UCSD-AML1 (cell line): ENCODE data around the gene CAV1.

ENCODE experiments used
- DNase-seq: peaks from one replicate; lab custom pipeline; 2025; ENCODE audit not compliant: unreplicated experiment; lab: John Stamatoyannopoulos, UW

The CAV1 gene

DNA sequence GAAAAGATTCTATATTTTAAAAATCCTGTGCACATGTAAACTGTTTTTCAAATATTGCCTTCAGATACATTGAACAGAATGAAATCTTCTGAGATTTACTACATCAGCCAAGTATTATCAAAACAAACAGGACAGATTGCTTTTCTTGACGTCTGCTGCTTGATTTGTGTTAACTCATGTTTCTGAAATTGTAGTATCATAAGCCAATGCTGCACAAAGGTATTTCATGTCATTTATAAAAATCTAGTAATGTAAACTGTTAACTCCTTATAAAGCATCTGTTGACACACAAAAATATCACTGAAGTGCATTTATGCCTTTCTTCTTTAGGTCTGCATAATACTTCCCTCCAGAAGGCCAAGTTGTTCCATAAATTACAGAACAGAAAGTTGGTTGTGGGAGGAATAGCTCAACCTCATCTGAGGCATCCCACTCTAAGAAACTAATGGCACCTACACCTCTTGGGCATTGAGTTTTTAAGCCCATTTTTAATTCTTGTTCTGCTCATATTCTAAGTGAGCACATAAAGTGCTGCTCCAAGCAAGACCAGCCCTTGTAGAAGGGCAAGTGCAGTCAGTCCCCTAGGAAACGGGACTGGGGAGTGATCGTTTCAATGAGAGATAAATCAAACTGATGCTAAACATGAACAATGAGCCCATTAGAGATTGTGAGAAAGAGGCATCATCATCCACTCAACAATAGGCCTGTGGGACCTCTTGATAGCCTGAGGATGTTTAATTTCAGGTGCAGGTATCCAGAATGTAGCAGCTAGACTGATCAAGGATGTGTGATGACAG lies 28.5 kb downstream of the CAV1 start:
- no peak for DNase-seq

DNA sequence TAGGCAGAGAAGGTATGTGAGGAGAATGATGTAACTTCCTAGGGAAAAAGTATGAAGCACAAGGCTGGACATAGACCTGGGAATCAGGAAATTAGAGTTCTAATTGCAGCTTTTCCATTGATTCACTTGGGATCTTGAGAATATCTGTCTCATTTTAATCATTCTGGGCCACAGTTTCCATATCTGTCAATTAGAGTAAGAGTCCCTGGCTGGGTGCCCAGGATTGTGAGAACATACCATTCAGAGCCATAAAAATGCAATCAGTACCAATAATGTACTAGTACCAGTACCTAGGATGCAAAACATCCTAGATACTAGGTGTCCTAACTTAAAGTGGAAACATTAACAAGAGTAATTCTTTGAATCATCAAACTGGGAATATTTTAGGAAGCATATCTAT lies 29.6 kb downstream of the CAV1 start:
- no peak for DNase-seq

DNA sequence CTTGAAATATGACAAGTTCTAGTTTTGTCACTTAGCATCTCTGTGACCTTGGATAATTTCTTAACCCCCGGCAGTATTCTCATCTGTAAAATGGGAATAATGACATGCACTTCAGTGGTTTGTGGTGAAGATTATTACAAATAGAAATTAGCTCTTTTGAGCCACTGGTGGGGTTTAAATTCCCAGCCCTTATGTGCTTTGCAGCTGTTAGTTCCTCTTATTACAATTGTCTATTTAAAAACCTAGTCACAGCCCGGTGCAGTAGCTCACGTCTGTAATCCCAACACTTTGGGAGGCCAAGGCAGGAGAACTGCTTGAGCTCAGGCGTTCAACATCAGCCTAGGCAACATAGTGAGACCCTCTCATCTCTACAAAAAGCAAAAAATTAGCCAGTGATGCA lies 30.1 kb downstream of the CAV1 start:
- DNase-seq = no peak

DNA sequence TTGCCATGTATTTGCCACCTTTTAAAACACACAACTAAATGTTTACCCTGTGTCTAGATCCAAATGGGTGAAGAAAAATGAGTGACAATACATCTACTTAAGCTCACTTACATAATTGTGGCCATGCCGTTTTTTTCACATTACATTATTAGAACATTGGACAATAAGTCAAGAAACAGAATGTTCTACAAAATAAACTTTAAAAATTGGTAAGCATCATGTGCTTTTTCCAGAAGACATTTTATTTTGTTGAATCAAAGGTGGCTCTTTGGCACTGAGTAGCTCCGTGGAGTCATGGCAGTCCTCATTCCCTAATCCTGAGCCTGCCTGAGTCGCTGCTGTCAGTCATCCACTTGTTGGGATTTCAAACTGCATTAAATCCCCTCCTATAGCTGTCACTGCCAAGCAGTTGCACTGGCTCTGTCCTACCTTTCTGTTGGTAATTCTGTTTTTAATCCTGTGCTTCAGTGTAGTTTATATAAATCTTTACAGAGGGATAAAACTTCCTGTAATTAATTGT lies 32.3 kb downstream of the CAV1 start:
- DNase-seq = no peak

DNA sequence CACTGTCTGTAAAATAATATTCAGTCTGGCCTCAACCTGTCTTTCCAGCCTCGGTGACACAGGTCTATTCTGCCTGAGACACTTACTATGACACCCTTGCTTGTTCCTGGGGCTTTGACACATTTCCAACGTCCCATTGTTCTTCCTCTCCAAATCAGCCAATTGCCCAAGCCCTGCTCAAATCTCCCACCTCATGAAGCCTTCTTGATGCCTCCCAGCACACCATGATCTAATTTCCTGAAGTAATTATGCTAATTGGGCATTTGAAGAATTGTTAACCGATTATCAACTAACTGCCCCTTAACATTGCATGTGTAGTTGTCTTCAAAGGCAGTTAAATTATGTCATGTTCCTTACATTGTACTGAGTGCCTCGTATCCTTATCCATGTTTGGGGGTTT lies 33.1 kb downstream of the CAV1 start:
- DNase-seq = no peak

DNA sequence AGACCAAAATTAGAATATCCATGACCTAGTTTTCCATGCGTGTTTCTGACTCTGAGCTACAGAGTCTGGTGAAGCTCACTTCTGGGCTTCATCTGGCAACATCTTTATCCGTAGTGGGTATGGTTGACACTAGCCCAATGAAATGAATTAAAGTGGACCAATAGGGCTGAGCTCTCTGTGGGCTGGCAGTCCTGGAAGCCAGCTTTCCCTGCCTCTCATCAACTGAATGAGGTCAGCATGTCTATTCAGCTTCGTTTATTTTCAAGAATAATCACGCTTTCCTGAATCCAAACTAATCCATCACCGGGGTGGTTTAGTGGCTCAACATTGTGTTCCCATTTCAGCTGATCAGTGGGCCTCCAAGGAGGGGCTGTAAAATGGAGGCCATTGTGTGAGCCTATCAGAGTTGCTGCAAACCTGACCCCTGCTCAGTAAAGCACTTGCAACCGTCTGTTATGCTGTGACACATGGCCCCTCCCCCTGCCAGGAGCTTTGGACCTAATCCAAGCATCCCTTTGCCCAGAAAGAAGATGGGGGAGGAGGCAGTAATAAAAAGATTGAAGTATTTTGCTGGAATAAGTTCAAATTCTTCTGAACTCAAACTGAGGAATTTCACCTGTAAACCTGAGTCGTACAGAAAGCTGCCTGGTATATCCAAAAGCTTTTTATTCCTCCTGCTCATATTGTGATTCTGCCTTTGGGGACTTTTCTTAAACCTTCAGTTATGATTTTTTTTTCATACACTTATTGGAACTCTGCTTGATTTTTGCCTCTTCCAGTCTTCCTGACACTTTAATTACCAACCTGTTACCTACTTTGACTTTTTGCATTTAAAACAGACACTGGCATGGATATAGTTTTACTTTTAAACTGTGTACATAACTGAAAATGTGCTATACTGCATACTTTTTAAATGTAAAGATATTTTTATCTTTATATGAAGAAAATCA lies 35.5 kb downstream of the CAV1 start:
- DNase-seq = no peak

DNA sequence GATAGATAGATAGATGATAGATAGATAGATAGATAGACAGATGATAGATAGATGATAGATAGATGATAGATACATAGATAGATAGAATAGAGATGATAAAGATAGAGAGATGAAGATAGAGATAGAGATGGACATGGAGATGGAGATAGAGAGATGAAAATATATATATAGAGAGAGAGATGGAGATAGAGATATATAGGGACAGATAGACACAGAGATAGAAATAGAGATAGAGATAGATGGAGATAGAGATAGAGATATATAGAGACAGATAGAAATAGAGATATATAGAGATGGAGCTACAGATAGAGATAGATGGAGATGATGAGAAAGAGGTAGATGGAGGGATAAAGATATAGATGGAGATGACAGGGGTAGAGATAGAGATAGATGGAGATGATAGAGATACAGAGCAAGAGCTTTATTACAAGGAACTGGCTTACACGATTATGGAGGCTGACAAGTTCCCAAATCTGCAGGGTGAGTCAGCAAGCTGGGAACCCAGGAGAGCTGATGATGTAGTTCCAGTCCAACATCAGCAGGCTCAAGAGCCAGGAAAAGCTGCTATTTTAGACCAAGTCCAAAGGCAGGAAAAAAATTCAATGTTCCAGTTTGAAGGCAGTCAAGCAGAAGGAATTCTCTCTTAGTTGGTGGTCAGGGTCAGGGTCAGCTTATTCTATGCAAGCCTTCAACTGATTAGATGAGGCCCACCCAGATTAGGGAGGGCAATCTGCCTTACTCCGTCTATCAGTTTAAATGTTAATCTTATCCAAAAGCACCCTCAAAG lies 37.1 kb downstream of the CAV1 start:
- DNase-seq = no peak

DNA sequence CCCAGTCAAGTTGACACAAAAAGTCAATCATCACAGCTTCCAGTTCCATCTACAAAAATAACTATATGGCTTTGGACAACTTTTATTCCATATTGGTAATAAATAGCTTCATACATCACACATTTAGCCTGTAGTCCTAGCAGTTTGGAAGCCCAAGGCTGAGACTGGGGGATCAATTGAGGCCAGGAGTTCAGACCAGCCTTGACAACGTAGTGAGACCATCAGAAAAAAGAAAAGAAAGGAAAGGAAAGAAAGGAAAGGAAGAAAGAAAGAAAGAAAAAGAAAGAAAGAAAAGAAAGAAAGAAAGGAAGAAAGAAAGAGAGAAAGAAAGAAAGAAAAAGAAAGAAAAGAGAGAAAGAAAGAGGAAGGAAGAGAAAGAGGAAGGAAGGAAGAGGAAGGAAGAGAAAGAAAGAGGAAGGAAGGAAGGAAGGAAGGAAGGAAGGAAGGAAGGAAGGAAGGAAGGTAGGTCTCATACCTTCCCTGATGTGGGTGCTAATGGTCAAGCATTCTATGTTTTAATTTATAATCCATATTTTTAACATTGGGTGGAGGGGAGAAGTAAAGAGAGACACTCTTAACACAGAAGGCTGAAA lies 37.8 kb downstream of the CAV1 start:
- DNase-seq = no peak

DNA sequence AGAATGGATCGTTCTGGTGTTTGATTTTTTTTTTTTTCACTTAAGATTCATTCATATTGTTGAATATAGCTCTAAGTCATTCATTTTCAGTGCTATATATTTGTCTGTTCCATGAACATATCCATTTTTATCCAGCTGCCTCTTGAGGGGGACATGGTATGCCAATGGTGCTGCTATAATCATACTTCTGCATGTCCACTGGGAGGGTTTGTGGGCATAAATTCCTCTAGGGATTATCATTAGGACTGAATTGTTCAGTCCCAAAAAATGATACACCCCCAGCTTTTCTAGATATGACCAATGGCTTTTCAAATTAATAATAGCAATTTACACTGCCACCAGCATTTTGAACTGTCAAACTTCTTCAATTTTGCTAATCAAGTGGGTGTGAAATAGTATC lies 41.1 kb downstream of the CAV1 start:
- no peak for DNase-seq

DNA sequence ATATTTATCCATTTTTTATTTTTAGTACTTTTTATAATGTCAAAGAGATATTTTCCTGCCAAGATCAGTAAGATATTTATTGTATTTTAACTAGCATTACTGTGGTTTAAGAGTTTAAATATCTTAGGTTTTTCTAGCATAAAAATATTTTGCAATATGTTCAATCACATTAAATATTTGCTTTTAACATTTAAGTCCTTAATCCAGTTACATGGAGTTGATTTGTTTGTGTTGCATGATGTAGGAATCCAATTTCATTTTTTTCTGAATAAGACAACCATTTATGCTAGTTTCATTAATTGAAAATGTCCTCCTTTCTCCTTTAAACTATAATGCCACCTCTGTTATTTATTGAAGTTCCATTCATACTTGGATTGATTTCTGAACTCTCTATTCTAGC lies 41.8 kb downstream of the CAV1 start:
- DNase-seq = no peak

DNA sequence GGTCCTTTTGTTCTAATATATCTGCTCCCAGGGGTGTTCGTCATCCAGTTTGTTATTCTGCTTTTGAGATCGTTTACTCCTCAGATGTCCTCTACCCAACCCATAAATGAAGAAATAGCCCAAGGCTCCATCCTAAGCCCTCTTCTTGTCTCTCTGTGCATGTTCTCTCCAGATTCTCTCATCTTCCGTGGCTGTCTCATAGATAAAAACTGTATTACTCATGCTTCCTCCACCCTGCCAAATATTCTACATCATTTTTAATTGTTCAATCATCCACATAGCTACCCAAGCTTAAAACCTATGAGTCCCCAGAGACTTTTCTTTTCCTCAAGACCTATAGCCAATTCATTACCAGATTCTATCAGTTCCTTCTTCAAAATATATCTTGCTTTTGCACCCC lies 44.9 kb downstream of the CAV1 start:
- no peak for DNase-seq

DNA sequence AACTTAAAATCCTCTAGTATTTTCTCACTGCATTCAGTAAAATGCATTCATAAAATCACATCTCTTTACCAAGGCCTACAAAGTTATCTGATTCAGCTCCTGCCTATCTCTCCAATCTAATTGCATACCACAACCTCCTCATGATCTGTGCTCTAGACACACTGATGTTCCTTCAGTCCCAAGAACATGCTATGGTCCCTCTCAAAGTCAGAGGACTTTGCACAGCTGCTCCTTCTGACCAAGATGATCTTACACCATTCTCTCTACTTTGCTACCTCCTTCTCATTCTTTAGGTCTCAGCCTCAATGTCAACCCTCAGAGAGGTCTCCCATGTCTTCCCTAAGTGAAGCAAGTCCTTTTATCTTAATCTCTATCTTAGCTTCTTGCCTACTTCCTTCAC lies 45.5 kb downstream of the CAV1 start:
- no peak for DNase-seq

DNA sequence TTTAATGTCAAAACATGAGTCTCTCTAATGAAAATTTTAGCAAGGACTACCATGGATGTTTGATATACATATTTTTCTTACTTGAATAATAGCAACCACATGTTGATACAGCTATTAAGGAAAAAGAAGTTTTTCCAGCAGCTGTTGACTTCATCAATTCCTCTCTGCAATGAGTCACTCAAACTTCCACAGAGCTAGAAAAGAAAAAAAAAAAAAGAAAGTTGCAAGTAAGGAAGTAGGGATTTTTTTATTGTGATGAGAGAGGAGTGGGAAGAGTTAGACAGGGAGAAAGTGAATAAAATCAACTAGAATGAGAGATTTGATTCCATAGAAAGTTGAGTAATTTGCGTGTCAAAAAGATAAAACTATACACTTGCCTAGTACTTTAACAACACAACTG lies 46.2 kb downstream of the CAV1 start:
- DNase-seq = no peak

DNA sequence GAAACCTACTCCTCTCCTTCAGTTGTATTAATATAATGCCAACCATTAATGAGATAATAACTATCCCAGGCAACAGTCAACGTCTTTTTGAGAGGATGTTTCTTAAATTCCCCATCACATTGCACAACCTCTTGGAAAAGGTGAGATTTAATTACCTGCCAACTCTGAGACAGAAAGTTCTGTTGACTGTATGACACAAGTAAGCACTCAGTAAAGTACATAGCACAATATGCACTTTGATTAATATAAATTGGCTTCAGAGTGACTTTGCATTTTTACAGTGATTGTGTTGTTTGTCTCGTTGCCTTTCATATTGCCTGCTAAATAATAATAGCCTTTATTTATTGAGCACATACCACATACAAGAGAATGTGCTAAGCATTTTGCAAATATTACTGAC lies 46.7 kb downstream of the CAV1 start:
- DNase-seq = no peak

DNA sequence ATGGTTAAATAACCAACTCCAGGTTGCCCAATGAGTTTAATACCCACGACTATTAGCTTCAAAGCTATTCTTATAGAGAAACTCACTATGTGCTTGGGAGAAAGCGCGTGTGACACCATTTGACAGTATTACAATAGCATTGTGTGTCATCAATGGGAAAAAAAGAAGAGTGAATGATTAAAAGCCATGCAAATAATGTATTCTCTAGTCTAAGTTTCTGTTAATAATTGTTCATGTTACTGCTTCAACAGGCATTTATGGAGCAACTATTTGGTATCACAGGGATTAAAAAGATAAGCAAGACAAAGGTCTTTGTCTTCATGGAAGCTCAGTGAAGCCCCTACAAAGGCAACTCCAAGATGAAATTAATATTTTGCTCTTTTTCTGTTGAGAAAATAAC lies 47.2 kb downstream of the CAV1 start:
- DNase-seq = no peak

DNA sequence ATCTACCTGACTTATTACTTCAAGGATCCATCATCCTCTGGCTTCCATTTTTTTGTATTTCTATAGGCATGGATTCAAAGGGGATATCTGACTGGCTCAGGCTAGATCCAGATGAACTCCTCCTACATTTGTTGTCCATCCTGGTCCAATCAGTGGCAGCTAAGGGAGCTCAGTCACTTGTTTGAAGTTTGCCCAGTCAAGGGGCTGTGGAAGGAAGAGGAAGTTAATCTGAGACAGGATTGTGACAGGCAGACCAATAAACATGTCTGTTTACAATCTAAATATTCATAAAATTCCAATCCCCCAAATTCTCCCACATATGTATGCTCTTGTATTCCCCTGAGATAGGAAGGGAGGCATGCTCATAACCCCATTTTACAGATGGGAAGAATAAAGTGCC lies 48.7 kb downstream of the CAV1 start:
- DNase-seq = no peak

DNA sequence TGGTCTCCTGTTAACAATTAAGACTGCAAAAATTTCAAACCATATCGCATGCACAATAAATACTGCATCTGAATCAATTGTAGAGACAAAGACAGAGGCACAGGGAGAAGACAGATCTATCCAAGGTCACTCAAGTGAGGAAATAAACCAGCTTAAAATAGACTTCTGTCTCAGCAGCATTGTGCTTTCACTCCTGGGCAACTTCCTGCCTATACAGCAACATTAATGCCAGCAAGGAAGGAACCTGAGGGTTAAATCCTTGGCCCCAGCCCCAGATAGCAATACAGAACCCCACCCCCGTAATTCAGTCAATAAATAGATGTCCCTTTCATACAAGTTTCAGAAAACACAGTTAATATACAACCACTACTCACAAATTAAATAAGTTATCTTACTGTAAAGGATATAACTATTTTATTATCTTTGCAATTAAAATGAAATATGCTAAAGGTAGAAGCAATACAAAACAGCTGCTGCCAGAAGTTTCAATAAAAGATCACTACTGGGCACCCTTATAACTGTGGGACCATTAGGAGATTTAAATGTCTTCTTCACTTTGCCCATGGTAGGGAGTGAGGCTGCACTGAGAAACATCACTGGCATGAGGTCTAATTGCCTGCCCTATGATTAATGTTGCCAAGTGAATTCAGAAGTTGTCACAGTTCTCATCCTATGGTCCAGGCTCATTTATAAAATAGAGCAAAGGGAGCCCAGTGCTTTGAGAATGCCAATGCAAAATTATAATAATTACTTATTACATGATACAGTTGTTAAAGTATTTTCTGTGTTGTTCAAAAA lies 49.4 kb downstream of the CAV1 start:
- DNase-seq = no peak

DNA sequence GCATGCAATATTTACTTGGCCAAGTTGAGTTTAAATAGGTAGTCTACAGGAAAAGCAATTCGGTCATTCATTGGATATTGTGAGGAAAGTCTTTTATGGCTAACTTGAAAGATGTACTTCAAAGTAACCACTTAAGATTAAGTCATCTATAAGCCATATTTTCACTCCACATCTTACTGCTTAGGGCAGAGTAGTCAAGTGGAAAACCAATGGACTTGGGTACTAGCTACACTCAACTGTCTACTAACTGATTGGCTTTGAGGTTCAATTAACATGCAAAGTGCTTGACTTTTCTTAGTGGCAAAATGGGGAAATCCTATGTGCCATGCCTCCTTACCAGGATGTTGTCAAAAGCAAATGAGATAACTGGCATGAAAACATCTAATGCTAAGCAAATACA lies 51.0 kb downstream of the CAV1 start:
- no peak for DNase-seq

DNA sequence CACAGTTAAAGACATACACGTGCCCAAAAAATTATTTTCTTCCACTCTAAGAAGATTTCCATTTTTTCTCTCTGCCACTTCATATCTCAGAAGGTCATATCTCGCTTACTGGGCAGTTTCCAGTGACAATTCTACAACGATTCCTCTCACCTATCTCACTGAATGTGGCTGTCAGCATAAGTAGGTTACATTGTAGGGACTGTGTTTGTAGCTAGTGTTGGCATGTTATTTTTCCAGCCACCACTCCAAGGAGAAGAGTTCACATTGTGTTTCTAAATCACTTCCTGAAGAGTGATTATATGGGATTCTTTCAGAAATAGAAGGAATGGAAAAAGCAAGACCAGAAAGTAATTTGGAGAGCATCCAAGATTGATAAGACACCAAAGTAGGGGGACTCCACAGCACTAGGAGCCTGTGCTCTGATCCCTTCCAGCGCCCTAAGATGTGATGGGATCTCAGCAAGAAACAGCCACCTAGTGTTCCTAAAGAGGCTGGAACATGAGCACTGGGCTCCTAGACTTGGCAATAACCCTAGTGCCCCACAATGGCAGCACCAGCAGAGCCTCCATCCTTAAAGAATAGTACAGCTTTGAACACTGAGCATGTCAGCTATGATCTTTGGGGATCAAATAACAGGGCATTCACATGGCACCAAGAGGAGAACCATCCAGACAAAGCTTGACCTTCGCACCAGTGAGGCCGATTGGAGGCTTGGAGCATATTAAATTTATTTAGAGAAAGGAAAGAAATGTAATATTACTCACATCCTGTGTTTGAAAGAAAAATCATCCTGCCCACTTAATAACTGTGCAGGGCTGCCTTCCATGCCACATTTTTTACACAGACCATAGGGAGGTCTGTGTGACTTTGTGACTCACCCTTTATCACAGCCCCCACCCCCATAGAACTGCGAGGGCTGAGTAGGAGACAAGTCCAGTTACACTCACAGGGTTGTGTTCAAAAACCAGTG lies 51.8 kb downstream of the CAV1 start:
- DNase-seq = no peak
